Cardiac muscle cell (in vitro differentiated cells and primary cell): ENCODE data around the gene RHOT2. TPM values are rescaled to one million over a fixed set of nuclear protein-coding genes. Genes with fewer than 3 reads are reported as not detected.

Source experiments
- DNase-seq, 2 donors: peaks; one replicate each; pipeline versions ENCODE4 v3.0.0 to v3.0.0-alpha.2; 2010 to 2017; ENCODE audit warnings: low read depth in 1 of 2, low spot score in 1 of 2
- H3K27ac ChIP-seq: fragments of 200-600 bp; sonication (generic); 2 replicates; pipeline ENCODE4 v1.5.1; 2016
- H3K27me3 ChIP-seq: fragments of 200-600 bp; sonication (generic); 2 replicates; pipeline ENCODE4 v1.6.0; 2016; ENCODE audit warnings: control low read depth
- H3K36me3 ChIP-seq: fragments of 200-600 bp; sonication (generic); 2 replicates; pipeline ENCODE4 v1.5.1; 2016; ENCODE audit warnings: control low read depth
- H3K4me1 ChIP-seq: fragments of 200-600 bp; sonication (generic); 2 replicates; pipeline ENCODE4 v1.8.1; 2017; ENCODE audit warnings: low read depth, mild to moderate bottlenecking, mixed run types
- H3K4me3 ChIP-seq: fragments of 200-600 bp; sonication (generic); 2 replicates; pipeline ENCODE4 v1.5.1; 2016; ENCODE audit warnings: mild to moderate bottlenecking
- H3K9me3 ChIP-seq: fragments of 200-600 bp; sonication (generic); 2 replicates; pipeline ENCODE4 v1.5.1; 2017; ENCODE audit warnings: low read depth, mild to moderate bottlenecking, control low read depth
- polyA plus RNA-seq: library from polyadenylated mRNA; unstranded; fragments of >200 nt; fragmentation: Nextera tagmentation; extraction: Ambion mirVana; gene quantifications from 2 replicates; pipeline ENCODE4 v1.2.1, GENCODE V29; 2016
- total RNA-seq: library from RNA; depleted of rRNA; stranded (reverse); fragments of >200 nt; gene quantifications from 2 replicates; pipeline ENCODE4 v1.2.3, GENCODE V29; 2016
- TF ChIP-seq, protein P1 (sequence below): IDR thresholded peaks from 2 replicates; pipeline ENCODE4 v1.5.1; 2012; ENCODE audit warnings: low read depth, mild to moderate bottlenecking, low read length

Gene RHOT2
- total and polyA plus RNA-seq, 2 experiments from 2014 or later, result 294 to 305 TPM

DNA sequence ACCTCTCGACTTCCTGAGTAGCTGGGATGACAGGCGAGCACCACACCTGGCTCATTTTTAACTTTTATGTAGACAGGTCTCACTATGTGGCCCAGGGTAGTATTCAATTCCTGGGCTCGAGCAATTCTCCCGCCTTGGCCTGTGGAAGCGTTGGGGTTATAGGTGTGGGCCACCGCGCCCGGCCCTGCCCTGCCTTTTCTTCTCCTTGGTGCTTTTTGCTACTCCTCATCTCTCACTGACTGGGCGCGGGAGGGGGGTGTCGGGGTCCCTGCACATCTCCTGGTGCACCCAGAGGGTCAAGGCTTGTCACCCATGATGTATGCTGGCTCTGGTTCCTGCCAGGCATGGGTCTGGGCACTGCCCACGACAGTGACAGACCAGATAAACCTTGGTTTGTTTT is 23.4 kb upstream of the RHOT2 start:
- no peaks in the 10 kb centered on the region for H3K36me3 ChIP-seq
- H3K9me3 ChIP-seq, result no peaks in the 10 kb centered on the region
- H3K27ac ChIP-seq, result no peak overlapping the region
- H3K4me3 ChIP-seq, result no peak overlapping the region
- peaks cover 12% of the 10 kb centered on the region for H3K4me1 ChIP-seq
- TF ChIP-seq, protein P1, sequence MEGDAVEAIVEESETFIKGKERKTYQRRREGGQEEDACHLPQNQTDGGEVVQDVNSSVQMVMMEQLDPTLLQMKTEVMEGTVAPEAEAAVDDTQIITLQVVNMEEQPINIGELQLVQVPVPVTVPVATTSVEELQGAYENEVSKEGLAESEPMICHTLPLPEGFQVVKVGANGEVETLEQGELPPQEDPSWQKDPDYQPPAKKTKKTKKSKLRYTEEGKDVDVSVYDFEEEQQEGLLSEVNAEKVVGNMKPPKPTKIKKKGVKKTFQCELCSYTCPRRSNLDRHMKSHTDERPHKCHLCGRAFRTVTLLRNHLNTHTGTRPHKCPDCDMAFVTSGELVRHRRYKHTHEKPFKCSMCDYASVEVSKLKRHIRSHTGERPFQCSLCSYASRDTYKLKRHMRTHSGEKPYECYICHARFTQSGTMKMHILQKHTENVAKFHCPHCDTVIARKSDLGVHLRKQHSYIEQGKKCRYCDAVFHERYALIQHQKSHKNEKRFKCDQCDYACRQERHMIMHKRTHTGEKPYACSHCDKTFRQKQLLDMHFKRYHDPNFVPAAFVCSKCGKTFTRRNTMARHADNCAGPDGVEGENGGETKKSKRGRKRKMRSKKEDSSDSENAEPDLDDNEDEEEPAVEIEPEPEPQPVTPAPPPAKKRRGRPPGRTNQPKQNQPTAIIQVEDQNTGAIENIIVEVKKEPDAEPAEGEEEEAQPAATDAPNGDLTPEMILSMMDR, result no peak
- DNase-seq, result no peak
- no peaks in the 10 kb centered on the region for H3K27me3 ChIP-seq

DNA sequence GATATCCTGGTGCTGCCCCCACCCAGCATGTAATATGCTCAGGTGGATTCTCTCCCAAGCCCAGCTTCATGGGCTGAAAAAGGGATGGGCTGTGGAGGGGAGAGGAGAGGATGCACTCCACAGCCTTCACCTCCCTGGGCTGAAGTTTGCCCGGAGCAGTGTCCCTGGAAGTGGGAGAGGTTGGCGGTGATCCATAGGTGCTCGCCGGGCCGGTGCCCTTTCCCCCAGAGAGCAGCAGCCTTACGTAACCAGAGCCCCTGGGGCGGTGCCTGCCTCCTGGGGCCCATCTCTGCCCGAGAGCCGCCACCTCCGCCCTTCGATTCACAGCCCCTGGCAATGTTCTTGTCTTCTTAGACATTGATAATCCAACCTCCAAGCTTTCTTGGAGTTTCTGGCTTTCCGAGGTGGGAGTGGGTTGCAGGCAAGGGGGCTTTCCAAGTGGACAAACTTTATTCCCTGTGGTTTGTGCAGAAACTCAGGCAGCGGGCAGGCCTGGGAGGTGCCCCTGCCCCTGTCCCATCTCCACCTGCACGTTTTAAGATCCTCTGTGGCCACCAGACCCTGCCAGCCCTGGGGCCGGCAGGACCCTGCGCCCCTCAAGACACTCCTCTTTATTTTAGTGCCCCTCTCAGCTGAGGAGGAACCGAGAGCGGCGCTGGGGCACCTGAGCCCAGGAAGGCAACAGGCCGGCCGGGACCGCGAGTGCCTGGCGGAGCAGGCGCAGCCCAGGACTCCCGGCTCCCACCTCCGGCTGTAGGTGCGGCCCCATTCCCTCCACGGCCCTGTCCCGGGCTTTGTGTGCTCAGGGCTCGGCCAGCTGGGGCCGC is 21.9 kb upstream of the RHOT2 start:
- TF ChIP-seq, protein P1, result no peak
- Histone ChIP-seq H3K4me3 (no peak overlapping the region), H3K4me1 (peaks cover 17% of the 10 kb centered on the region), H3K9me3 (no peaks in the 10 kb centered on the region), H3K27ac (no peak overlapping the region), H3K27me3 (no peaks in the 10 kb centered on the region), H3K36me3 (no peaks in the 10 kb centered on the region)
- DNase-seq, result no peak

DNA sequence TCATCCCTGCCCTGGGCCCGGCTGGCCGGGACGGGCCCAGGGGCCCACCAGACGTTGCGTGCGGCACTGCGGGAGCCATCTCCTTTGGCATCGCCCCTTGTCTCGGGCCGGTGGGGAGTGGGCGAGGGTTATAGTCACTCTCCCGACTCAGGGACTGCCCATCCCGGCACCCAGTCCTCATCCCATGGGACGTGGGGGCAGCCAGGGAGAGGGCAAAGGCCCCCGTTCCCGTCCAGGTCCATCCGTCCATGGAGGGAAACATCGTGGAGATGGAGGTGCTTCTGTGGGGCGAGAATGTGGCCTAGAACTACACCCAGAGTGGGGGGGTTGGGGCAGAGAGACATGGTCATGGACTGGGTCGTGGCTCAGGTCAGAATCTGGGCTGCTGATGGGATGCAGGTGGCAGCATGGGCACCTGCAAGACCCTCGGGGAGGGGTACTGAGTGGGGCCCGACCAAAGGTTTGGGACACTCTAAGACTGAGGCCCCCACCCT is 21.2 kb upstream of the RHOT2 start:
- H3K27ac ChIP-seq, result no peak overlapping the region
- TF ChIP-seq, protein P1, result no peak
- no peaks in the 10 kb centered on the region for H3K27me3 ChIP-seq
- H3K4me3 ChIP-seq, result no peak overlapping the region
- DNase-seq, result no peak
- H3K9me3 ChIP-seq, result no peaks in the 10 kb centered on the region
- H3K36me3 ChIP-seq, result no peaks in the 10 kb centered on the region
- peaks cover 17% of the 10 kb centered on the region for H3K4me1 ChIP-seq

DNA sequence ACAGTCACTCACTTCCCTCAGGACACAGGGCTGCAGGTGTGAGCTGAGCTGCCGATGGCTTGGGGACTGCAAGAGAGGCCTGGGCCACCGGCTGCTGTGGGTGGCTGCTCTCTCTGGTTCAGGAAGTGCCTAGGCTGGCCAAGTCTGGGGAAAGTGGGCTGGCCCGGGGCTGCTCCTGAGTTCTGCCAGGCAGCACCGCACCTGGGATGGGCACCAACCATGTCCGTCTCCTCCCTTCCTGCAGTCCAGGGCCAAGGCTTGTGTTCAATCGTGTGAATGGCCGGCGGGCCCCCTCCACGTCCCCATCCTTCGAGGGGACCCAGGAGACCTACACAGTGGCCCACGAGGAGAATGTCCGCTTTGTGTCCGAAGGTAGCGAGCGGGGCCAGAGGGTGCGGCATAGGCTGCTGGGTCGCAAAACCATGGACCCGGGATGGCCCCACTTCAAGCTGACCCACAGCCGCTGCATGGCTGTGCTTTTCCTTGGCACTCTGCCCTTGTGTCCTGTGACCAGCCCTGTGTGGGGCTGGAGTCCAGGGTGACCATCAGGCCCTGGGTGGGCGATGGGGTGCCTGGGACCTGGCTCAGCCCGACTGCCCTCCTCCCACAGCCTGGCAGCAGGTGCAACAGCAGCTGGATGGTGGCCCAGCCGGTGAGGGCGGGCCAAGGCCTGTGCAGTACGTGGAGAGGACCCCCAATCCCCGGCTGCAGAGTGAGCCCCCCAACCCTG is 20.6 kb upstream of the RHOT2 start:
- H3K4me3 ChIP-seq, result no peak overlapping the region
- no peaks in the 10 kb centered on the region for H3K36me3 ChIP-seq
- H3K4me1 ChIP-seq, result peaks cover 17% of the 10 kb centered on the region
- TF ChIP-seq, protein P1, result no peak
- DNase-seq, result no peak
- no peaks in the 10 kb centered on the region for H3K9me3 ChIP-seq
- peak overlapping the region; percentile 16 for H3K27ac ChIP-seq
- no peaks in the 10 kb centered on the region for H3K27me3 ChIP-seq

DNA sequence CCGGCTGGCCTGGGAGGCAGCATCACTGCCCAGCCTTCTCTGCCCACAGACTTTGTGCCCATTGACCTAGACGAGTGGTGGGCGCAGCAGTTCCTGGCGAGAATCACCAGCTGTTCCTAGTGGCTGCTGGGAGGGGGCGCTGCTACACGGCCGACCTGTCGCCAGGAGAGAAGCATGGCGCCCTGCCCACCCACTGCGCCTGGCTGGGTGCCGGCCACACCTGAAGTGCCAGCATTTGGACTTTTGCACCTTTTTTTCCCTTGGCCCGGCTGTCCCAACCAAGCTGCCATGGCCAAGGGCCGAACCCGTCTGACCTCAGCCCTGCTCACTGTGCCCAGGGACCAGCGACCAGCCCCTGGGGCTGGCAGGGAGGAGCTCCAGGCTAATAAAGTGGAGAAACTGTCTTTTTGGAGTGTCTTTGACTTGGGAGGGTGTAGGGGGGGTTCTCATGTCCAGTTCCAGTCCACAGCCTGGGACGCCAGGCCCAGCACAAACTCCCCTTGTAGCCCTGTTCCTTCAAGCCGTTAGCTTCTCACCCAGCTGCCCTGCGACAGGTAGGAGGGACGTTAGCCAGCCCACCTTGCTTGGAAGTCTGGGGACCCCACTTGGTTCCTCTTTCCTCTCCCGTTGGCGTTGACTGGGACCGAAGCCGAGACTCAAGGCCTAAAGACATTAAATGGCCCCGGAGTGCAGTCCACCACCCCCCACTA is 19.7 kb upstream of the RHOT2 start:
- Histone ChIP-seq H3K27me3 (no peaks in the 10 kb centered on the region), H3K4me3 (peak overlapping the region; percentile 66), H3K4me1 (peaks cover 12% of the 10 kb centered on the region), H3K27ac (peak overlapping the region; percentile 85), H3K36me3 (no peaks in the 10 kb centered on the region), H3K9me3 (no peaks in the 10 kb centered on the region)
- peak; percentile 31 to 37 for DNase-seq
- TF ChIP-seq, protein P1, result peak; percentile 42
